Naive B cell (primary cell): Measurements from ENCODE around the gene OR2C1. TPM values are rescaled to one million over a fixed set of nuclear protein-coding genes. Genes with fewer than 3 reads are reported as not detected.

ENCODE experiments used
- ATAC-seq, 2 donors: fragments of 150-1000 bp; cut with Tn5 transposase; 2 replicates each; pipeline ENCODE4 v1.10.0; 2021; ENCODE audit warnings: low read depth in 2 of 2, mild to moderate bottlenecking in 2 of 2, moderate library complexity in 2 of 2
- DNase-seq: peaks from one replicate; pipeline ENCODE4 v3.0.0; 2022
- H3K27ac Mint-ChIP-seq, 6 donors: one replicate each; pipeline ENCODE4 v1.8.0; 2020 to 2022; ENCODE audit warnings: mild to moderate bottlenecking in 6 of 6, mixed read lengths in 6 of 6, moderate library complexity in 5 of 6, inconsistent platforms in 2 of 6
- H3K27me3 Mint-ChIP-seq, 3 donors: one replicate each; pipeline ENCODE4 v1.8.0; 2021 to 2022; ENCODE audit warnings: mixed read lengths in 3 of 3, mild to moderate bottlenecking in 1 of 3
- H3K36me3 Mint-ChIP-seq, 2 donors: one replicate each; pipeline ENCODE4 v1.8.0; 2020 to 2022; ENCODE audit warnings: mixed read lengths in 2 of 2, inconsistent platforms in 1 of 2, mild to moderate bottlenecking in 1 of 2
- H3K4me1 Mint-ChIP-seq, 3 donors: one replicate each; pipeline ENCODE4 v1.8.0; 2020 to 2022; ENCODE audit warnings: mixed read lengths in 3 of 3, inconsistent platforms in 1 of 3, mild to moderate bottlenecking in 1 of 3, moderate library complexity in 1 of 3
- H3K4me3 Mint-ChIP-seq, 8 donors: one replicate each; pipeline ENCODE4 v1.8.0; 2020 to 2022; ENCODE audit warnings: mild to moderate bottlenecking in 8 of 8, mixed read lengths in 8 of 8, moderate library complexity in 8 of 8, inconsistent platforms in 2 of 8
- H3K9me3 Mint-ChIP-seq, 7 donors: one replicate each; pipeline ENCODE4 v1.8.0; 2020 to 2022; ENCODE audit warnings: mixed read lengths in 7 of 7, mild to moderate bottlenecking in 5 of 7, inconsistent platforms in 2 of 7, moderate library complexity in 1 of 7
- polyA plus RNA-seq, 6 donors: library from polyadenylated mRNA; unstranded; fragments of 300-500 nt; fragmentation: Illumina TruSeq; gene quantifications; one replicate each; pipeline ENCODE4 v1.2.3, GENCODE V29; 2021; ENCODE audit warnings: low read depth in 6 of 6

The OR2C1 gene
- 1 to 10 TPM in 3 of 6 donors, under 1 TPM in 2, not detected in 1; 0.20 to 1.9 (median 1.0) TPM for polyA plus RNA-seq

DNA sequence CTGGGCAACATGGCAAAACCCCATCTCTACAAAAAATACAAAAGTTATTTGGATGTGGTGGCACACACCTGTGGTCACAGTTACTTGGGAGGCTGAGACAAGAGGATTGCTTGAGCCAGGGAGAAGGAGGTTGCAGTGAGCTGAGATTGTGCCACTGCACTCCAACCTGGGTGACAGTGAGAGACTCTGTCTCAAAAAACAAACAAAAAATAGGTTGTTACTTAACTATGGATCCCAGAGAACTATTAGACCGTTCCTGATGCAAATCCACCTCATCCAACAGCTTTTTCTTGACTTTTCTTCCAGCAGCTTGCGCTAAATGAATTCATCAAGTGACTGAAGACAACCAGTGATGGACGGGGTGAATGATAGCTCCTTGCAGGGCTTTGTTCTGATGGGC lies at the start of gene OR2C1:
Gene OR2C1 (plus strand): TSS at position 301 of the 400 bp plus-strand sequence. CDS start 52 bp downstream, at position 353.
- DNase-seq (no peak), ATAC-seq (no peak)
- Mint-ChIP-seq H3K4me3 (peak within 1 kb of the TSS in 2 of 8 donors; percentile 6 to 30), H3K9me3 (peaks cover 4 to 31% (median 13%) of the 10 kb centered on the region in 7 donors), H3K4me1 (peaks cover 0 to 4% (median 0%) of the 10 kb centered on the region in 3 donors), H3K36me3 (peaks cover 17 to 35% of the 10 kb centered on the region in 2 donors), H3K27ac (peak within 1 kb of the TSS in 1 of 6 donors; percentile 42), H3K27me3 (peaks cover 5 to 18% (median 7%) of the 10 kb centered on the region in 3 donors)

DNA sequence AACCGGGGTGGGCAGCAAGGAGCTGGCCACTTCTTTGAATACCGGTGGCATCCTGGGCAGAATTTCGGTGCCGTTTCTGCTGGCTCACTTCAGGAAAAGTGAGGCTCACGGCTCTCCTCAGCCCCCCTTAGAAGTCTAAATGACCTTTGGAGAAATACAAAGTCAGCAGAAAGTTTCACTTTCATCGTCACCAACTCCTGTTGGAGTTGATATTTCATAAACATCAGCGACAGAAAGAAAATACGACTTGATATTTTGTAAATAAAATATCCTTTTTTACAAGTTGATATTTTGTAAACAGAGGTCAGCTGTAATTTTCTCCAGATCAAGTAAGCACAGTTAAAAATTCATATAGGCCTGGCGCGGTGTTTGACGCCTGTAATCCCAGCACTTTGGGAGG lies 49.6 kb upstream of the OR2C1 start:
- H3K4me3 Mint-ChIP-seq, result peak overlapping the region; percentile 78 to 93 (median 88)
- peaks cover 1 to 26% (median 10%) of the 10 kb centered on the region in 7 donors for H3K9me3 Mint-ChIP-seq

DNA sequence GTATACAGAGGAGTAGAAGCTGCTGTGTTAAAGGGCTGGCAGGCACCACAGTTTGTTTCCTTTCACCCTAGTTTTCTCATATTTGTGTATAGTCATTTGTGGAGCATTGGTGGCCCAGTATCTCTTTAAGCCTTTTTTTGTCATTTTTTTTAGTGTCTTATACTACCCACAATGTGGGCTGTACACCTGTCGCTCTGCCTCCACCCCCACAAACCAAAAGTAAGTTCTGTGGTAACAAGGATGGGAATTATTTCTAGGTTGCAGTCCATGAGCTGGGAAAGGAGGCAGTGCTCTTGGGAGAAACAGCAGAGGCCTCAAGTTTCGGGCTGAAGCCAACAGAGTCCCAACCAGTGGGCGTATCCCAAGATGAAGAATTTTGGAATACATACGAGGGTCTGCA lies 44.2 kb upstream of the OR2C1 start:
- Mint-ChIP-seq H3K4me3 (no peak overlapping the region), H3K4me1 (peaks cover 0 to 26% (median 21%) of the 10 kb centered on the region in 3 donors), H3K36me3 (peaks cover 55 to 67% of the 10 kb centered on the region in 2 donors), H3K27ac (no peak overlapping the region), H3K27me3 (no peaks in the 10 kb centered on the region), H3K9me3 (peaks cover 25 to 70% (median 54%) of the 10 kb centered on the region in 7 donors)
- DNase-seq (no peak), ATAC-seq (no peak)

More for the DNA sequence above, 49.6 kb upstream of the OR2C1 start:
- no peaks in the 10 kb centered on the region for H3K27me3 Mint-ChIP-seq
- H3K27ac Mint-ChIP-seq, result peak overlapping the region in 4 of 6 donors; percentile 79 to 94 (median 88)
- peaks cover 12 to 15% of the 10 kb centered on the region in 2 donors for H3K36me3 Mint-ChIP-seq
- DNase-seq (no peak), ATAC-seq (no peak)
- peaks cover 7 to 39% (median 17%) of the 10 kb centered on the region in 3 donors for H3K4me1 Mint-ChIP-seq

DNA sequence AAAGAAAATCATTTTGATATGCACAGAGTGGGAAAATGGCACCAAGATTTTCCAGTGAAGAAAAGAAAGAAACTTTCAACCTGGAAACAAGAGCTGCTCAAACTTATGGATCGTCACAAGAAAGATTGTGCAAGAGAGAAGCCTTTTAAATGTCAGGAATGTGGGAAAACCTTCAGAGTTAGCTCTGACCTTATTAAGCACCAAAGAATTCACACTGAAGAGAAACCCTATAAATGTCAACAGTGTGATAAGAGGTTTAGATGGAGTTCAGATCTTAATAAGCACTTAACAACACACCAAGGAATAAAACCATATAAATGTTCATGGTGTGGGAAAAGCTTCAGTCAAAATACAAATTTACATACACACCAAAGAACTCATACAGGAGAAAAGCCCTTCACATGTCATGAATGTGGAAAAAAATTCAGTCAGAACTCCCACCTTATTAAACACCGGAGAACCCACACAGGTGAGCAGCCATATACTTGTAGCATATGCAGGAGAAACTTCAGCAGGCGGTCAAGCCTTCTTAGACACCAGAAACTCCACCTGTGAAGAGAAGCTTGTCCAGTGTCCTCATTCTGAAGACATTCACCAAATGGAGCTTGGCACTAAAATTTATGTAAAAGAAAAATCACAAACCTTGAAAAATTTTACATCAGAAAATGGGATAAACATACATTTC lies 38.2 kb upstream of the OR2C1 start:
- Mint-ChIP-seq H3K4me3 (peak overlapping the region in 1 of 8 donors; percentile 72), H3K27me3 (no peaks in the 10 kb centered on the region), H3K9me3 (peaks cover 31 to 93% (median 82%) of the 10 kb centered on the region in 7 donors), H3K4me1 (peaks cover 0 to 9% (median 0%) of the 10 kb centered on the region in 3 donors), H3K36me3 (peaks cover 67 to 73% of the 10 kb centered on the region in 2 donors), H3K27ac (no peak overlapping the region)
- ATAC-seq, result no peak
- no peak for DNase-seq

DNA sequence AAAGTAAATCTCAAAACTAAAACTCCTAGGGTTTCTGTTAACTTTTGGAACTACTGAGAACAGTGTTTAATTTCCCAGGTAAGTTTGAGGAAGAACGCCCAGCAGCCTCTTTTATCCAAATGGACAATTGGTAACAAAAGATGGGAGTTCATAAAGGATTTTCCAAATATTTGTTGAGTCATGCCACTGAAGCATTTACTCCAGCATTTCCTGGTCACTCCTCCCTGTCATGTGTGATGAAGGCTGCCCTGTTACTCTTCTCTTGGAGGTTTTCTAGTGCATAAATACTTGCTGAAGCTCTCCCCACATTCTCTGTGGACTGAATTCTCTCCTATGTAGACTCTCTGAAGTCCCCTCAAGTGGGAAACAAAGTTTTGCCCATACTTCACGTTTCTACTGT lies 33.9 kb upstream of the OR2C1 start:
- DNase-seq (no peak), ATAC-seq (no peak)
- Mint-ChIP-seq H3K4me3 (no peak overlapping the region), H3K9me3 (peaks cover 7 to 79% (median 62%) of the 10 kb centered on the region in 7 donors), H3K27ac (no peak overlapping the region), H3K27me3 (no peaks in the 10 kb centered on the region), H3K4me1 (no peaks in the 10 kb centered on the region), H3K36me3 (peaks cover 31 to 32% of the 10 kb centered on the region in 2 donors)

DNA sequence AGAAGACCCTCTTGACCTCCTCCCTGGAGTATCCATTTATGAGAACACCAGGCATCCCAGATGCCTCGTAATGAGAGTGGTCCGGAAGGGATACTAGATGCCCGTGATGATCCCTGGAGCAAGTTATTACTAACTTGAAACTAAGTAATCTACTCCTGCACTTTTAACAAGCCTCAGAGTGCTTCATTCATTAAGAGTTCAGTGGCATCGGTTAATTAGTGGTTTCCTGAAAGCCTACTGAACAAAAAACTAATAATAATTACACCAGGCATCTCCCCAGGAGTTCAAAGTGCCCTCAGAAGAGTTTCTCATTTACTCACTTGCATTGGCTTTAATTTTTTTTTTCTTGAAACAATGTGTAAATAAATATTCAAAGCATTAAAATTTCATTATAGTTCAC lies 28.2 kb upstream of the OR2C1 start:
- Mint-ChIP-seq H3K36me3 (peaks cover 14 to 20% of the 10 kb centered on the region in 2 donors), H3K4me1 (no peaks in the 10 kb centered on the region), H3K27me3 (no peaks in the 10 kb centered on the region), H3K27ac (no peak overlapping the region), H3K9me3 (peaks cover 5 to 43% (median 31%) of the 10 kb centered on the region in 7 donors), H3K4me3 (no peak overlapping the region)
- ATAC-seq (no peak), DNase-seq (no peak)

DNA sequence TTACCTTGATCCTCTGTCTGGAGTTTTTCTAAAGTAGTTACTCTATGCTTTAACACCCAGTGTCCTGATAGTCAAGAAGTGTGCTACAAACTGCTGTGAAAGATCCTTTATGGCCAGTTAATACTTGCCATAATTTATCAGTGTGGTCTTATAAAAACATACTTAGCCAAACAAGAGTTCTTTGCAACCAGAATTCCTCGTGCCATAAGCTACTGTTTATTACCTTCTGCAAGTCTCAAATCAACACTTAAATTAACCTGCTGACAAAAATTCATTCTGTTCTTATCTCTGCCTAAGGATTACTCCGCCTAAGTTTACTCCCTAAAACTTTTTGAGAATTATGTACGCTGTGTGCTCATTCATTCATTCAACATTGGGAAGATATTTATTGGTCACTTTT lies 27.6 kb upstream of the OR2C1 start:
- ATAC-seq (no peak), DNase-seq (no peak)
- no peak overlapping the region for H3K4me3 Mint-ChIP-seq
- no peak overlapping the region for H3K27ac Mint-ChIP-seq
- H3K36me3 Mint-ChIP-seq, result peaks cover 17 to 20% of the 10 kb centered on the region in 2 donors
- no peaks in the 10 kb centered on the region for H3K27me3 Mint-ChIP-seq
- H3K9me3 Mint-ChIP-seq, result peaks cover 5 to 40% (median 29%) of the 10 kb centered on the region in 7 donors
- H3K4me1 Mint-ChIP-seq, result no peaks in the 10 kb centered on the region

DNA sequence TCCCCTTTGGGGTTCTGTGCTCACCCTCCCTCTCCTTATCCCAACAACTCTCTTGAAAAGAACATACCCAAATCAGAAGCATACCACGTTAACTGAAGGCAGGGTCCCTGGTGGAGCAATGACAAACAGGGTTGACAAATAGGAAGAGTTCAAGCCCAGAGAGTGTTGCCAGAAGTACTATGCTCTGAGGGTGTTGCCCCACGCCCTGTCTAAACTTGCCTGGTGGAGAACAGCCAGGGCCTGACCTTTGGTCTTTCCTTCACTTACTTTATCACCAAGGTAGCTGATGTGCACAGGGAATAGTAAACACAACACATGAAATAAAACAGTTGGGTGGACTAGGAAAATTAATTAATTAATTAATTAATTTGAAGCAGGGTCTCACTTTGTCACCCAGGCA lies 27.0 kb upstream of the OR2C1 start:
- ATAC-seq, result no peak
- Mint-ChIP-seq H3K27me3 (no peaks in the 10 kb centered on the region), H3K4me1 (no peaks in the 10 kb centered on the region), H3K4me3 (no peak overlapping the region), H3K9me3 (peaks cover 5 to 39% (median 26%) of the 10 kb centered on the region in 7 donors), H3K36me3 (peaks cover 18 to 20% of the 10 kb centered on the region in 2 donors), H3K27ac (no peak overlapping the region)
- DNase-seq, result no peak

DNA sequence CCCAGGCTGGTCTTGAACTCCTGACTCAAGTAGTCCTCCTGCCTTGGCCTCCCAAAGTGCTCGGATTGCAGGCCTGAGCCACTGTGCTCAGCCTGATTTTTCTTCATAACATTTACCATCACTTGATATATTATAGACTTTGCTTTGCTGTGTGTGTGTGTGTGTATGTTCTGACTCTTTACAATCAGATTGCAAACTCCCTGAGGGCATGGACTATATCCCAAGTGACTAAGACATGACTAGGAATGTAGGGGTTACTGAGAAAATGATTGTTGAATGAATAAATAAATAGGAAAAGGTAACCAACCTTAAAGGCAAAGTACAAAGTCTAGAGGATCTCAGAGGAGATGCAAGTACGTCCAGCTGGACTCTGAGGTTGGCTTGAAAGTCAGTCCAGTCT lies 9.6 kb upstream of the OR2C1 start:
- no peak for DNase-seq
- Mint-ChIP-seq H3K4me1 (peaks cover 0 to 4% (median 0%) of the 10 kb centered on the region in 3 donors), H3K27me3 (no peaks in the 10 kb centered on the region), H3K27ac (no peak overlapping the region), H3K36me3 (peaks cover 5 to 8% of the 10 kb centered on the region in 2 donors), H3K4me3 (peak overlapping the region in 1 of 8 donors; percentile 41), H3K9me3 (peaks cover 0 to 3% (median 0%) of the 10 kb centered on the region in 7 donors)
- no peak for ATAC-seq

DNA sequence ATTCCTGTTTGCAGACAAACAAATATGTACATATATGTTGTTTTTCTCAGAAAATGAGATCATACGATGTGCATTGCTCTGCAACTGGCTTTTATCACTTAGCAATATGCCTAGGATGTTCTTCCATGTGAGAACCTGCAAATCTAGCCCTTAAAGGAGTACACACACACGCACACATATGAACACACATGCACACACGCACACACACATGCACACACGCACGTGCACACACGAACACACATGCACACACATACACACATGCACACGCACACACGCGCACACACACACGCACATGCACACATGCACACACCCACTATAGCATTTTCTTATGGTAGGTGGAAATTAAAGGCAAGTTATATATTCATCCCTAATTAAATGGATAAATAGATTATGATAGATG lies 8.1 kb upstream of the OR2C1 start:
- no peak overlapping the region for H3K4me3 Mint-ChIP-seq
- peaks cover 5 to 8% of the 10 kb centered on the region in 2 donors for H3K36me3 Mint-ChIP-seq
- H3K27ac Mint-ChIP-seq, result no peak overlapping the region
- H3K9me3 Mint-ChIP-seq, result peaks cover 0 to 10% (median 0%) of the 10 kb centered on the region in 7 donors
- H3K4me1 Mint-ChIP-seq, result peaks cover 0 to 4% (median 0%) of the 10 kb centered on the region in 3 donors
- no peak for ATAC-seq
- DNase-seq, result no peak
- no peaks in the 10 kb centered on the region for H3K27me3 Mint-ChIP-seq

DNA sequence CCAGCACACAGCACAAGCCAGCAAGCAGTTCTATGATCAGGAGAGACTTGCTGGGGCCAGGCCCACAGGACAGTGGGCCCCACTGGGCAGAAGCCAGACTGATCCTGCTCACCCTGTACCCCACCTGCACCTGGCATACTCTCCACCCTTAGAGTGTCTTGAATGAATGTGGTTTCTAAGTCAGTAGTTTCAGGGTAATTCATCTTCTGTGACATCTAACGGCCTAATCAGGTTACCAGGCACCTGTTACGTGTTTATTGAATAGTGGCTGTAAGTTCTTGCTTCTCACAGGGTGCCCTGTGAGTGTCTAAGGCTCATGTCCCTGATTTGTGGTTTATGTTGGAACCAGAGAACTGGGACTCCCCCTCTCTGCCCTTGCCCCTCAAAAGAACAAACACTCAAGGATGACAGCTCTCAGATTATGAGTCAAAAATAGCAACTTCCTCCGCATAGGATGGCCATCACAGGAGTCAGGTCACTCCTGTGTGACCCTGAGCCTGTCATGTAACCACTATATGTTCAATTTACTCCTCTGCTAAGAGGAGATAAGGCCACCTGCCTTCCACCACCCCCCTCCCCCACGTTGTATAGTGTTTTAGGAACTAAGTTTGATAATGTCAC lies 7.0 kb upstream of the OR2C1 start:
- no peak for ATAC-seq
- DNase-seq, result no peak
- Mint-ChIP-seq H3K4me1 (peaks cover 0 to 4% (median 0%) of the 10 kb centered on the region in 3 donors), H3K36me3 (peaks cover 5 to 12% of the 10 kb centered on the region in 2 donors), H3K4me3 (no peak overlapping the region), H3K27ac (peak overlapping the region in 1 of 6 donors; percentile 66), H3K9me3 (peaks cover 0 to 12% (median 0%) of the 10 kb centered on the region in 7 donors), H3K27me3 (no peaks in the 10 kb centered on the region)

DNA sequence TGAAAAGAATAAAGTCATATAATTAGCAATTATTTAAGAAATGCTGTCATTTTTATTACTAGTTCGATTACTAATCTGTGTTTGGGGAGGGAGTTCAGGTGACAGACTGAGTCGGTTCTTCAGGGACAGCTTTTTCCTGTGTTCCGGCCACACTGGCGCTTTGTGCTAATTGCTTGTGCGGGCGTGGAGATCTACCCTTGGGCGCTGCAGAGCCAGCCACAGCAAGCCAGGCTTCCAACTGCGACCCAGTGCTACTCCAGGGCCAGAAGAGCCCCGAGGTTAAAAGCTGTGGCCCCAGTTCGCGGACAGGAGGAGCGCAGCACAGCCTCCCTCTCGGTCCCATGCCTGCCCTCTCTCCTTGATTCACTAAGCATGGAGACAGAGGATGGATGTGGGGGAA lies 6.5 kb upstream of the OR2C1 start:
- H3K27me3 Mint-ChIP-seq, result no peaks in the 10 kb centered on the region
- ATAC-seq (no peak), DNase-seq (no peak)
- H3K9me3 Mint-ChIP-seq, result peaks cover 0 to 13% (median 2%) of the 10 kb centered on the region in 7 donors
- no peak overlapping the region for H3K4me3 Mint-ChIP-seq
- H3K27ac Mint-ChIP-seq, result no peak overlapping the region
- peaks cover 0 to 5% (median 0%) of the 10 kb centered on the region in 3 donors for H3K4me1 Mint-ChIP-seq
- peaks cover 5 to 17% of the 10 kb centered on the region in 2 donors for H3K36me3 Mint-ChIP-seq

DNA sequence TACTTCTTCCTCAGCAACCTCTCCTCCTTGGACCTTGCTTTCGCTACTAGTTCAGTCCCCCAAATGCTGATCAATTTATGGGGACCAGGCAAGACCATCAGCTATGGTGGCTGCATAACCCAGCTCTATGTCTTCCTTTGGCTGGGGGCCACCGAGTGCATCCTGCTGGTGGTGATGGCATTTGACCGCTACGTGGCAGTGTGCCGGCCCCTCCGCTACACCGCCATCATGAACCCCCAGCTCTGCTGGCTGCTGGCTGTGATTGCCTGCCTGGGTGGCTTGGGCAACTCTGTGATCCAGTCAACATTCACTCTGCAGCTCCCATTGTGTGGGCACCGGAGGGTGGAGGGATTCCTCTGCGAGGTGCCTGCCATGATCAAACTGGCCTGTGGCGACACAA lies 429 bp downstream of the OR2C1 start:
- Mint-ChIP-seq H3K4me3 (no peak overlapping the region), H3K27me3 (peaks cover 5 to 23% (median 12%) of the 10 kb centered on the region in 3 donors), H3K27ac (no peak overlapping the region), H3K9me3 (peaks cover 4 to 35% (median 13%) of the 10 kb centered on the region in 7 donors), H3K36me3 (peaks cover 22 to 40% of the 10 kb centered on the region in 2 donors), H3K4me1 (peaks cover 0 to 4% (median 0%) of the 10 kb centered on the region in 3 donors)
- ATAC-seq (no peak), DNase-seq (no peak)
